Placental epithelial cell (primary cell): ENCODE data around the gene PCDHA7. TPM values are rescaled to one million over a fixed set of nuclear protein-coding genes. Genes with fewer than 3 reads are reported as not detected.

Experiments
- total RNA-seq: library from RNA; depleted of rRNA; stranded (reverse); fragments of >200 nt; gene quantifications from 2 replicates; pipeline ENCODE4 v1.2.3, GENCODE V29; 2012

PCDHA7 gene, protein sequence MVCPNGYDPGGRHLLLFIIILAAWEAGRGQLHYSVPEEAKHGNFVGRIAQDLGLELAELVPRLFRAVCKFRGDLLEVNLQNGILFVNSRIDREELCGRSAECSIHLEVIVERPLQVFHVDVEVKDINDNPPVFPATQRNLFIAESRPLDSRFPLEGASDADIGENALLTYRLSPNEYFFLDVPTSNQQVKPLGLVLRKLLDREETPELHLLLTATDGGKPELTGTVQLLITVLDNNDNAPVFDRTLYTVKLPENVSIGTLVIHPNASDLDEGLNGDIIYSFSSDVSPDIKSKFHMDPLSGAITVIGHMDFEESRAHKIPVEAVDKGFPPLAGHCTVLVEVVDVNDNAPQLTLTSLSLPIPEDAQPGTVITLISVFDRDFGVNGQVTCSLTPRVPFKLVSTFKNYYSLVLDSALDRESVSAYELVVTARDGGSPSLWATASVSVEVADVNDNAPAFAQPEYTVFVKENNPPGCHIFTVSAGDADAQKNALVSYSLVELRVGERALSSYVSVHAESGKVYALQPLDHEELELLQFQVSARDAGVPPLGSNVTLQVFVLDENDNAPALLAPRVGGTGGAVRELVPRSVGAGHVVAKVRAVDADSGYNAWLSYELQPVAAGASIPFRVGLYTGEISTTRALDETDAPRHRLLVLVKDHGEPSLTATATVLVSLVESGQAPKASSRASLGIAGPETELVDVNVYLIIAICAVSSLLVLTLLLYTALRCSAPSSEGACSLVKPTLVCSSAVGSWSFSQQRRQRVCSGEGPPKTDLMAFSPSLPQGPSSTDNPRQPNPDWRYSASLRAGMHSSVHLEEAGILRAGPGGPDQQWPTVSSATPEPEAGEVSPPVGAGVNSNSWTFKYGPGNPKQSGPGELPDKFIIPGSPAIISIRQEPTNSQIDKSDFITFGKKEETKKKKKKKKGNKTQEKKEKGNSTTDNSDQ
- total RNA-seq = 0.54 and 1.2 TPM in 2 replicates

DNA sequence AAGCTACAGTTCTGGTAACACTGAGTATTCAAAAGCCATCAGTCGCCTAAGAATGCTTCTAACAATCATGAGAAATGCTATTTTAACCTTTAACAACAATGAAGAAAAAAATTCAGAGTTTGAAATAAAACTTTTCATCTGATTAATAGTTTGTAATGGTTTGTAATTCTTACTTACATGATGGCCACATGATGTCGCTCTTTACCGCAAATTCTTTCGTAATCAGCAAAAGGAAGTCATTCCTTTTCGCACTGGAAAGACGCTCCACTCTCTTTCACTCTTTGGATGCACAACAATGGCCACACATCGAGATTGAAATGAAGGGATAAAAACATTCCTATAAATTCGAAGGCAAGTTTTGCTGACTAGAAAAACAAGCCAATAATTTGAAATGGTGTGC, at the start of gene PCDHA7:
PCDHA7 (plus strand) TSS at position 277 of the 400 bp plus-strand sequence; CDS start at position 392, 115 bp downstream.

DNA sequence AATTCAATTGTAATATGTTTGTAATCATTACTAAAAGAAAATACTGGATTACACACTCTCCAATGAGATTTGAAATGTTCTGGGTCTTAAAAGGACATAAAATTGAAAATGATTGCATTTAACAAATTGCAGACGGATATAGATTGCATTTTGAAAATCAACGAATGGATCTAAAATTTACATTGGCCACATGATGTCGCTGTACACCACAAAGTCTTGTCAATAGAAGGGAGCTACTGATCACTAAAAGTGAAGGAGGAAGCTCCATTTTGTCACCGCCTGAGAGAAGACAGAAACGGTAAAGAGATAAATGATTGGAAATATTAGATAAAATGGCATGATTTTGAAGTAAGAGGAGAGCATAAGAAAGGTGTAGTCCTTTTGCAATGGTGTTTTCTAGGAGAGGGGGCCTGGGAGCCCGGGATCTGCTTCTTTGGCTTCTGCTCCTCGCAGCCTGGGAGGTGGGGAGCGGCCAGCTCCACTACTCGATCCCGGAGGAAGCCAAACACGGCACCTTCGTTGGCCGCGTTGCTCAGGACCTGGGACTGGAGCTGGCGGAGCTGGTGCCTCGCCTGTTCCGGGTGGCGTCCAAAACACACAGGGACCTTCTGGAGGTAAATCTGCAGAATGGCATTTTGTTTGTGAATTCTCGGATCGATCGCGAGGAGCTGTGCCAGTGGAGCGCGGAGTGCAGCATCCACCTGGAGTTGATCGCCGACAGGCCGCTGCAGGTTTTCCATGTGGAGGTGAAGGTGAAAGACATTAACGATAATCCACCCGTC, 48.0 kb upstream of the PCDHA7 start, which contains the start of gene PCDHA1:
PCDHA1 (plus strand) TSS at position 236 of the 782 bp plus-strand sequence.

DNA sequence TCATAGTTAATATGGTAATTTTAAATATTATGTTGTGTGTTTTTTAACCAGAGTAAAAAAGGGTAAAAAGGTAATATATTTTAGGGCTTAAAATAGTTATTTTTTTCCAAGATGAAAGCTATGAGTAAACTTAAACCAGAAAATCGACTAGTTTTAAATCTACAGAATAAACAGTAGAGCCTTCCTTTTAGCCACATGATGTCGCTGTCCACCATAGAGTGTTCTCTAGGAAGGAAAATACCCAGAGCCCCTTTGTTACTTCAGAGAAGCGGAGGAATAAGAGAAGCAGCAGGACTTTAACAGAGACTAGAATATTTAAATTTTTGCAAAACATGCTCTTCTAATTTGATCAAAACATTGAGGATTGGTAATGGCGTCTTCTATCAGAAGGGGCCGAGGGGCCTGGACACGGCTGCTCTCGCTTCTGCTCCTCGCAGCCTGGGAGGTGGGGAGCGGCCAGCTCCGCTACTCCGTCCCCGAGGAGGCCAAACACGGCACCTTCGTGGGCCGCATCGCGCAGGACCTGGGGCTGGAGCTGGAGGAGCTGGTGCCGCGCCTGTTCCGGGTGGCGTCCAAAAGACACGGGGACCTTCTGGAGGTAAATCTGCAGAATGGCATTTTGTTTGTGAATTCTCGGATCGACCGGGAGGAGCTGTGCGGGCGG, 39.3 kb upstream of the PCDHA7 start, which contains the start of gene PCDHA2:
PCDHA2 (plus strand) TSS at position 258 of the 664 bp plus-strand sequence.

DNA sequence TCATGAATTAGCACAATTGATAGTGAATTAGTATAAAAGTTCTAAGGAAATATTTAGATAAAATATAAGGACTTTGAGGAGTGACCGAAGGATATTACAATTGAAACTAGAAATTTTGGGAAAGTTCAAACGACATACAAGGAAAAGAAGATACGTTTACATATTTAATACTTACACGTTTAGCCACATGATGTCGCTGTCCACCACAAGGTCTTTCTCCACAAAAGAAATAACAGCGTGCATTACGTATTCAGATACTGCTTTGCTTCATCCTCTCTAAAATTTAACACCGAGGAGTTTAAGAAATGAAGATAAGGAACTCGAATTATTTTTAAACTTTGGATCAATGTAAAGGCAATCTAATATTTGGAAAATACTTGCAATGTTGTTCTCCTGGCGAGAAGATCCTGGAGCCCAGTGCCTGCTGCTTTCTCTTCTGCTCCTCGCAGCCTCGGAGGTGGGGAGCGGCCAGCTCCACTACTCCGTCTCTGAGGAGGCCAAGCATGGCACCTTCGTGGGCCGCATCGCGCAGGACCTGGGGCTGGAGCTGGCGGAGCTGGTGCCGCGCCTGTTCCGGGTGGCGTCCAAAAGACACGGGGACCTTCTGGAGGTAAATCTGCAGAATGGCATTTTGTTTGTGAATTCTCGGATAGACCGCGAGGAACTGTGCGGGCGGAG, 33.1 kb upstream of the PCDHA7 start, which contains the start of gene PCDHA3:
PCDHA3 (plus strand) TSS at position 242 of the 678 bp plus-strand sequence.

DNA sequence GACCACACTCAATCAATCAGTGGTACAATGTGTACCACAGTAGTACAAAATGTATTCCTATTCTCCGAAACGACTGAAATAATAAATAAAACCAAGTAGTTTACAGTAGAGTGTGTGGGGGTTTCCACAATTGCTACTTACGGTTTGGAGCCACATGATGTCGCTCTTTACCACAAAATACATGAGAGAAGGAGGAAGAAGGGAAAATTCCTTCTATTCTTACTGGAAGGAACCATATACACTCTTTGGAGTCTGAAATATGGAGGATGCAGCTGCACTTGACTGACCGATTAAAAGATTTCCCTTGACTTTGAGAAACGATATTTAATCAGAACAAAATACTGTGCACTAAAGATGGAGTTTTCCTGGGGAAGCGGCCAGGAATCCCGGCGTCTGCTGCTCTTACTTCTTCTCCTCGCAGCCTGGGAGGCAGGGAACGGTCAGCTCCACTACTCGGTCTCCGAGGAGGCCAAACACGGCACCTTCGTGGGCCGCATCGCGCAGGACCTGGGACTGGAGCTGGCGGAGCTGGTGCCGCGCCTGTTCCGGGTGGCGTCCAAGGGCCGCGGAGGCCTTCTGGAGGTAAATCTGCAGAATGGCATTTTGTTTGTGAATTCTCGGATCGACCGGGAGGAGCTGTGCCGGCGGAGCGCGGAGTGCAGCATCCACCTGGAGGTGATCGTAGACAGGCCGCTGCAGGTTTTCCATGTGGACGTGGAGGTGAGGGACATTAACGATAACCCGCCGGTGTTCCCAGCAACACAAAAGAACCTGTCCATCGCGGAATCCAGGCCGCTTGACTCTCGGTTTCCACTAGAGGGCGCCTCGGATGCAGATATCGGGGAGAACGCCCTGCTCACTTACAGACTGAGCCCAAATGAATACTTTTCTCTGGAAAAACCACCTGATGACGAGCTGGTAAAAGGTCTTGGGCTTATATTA, 27.0 kb upstream of the PCDHA7 start, which contains the start of gene PCDHA4:
PCDHA4 (plus strand) TSS at position 235 of the 942 bp plus-strand sequence.

DNA sequence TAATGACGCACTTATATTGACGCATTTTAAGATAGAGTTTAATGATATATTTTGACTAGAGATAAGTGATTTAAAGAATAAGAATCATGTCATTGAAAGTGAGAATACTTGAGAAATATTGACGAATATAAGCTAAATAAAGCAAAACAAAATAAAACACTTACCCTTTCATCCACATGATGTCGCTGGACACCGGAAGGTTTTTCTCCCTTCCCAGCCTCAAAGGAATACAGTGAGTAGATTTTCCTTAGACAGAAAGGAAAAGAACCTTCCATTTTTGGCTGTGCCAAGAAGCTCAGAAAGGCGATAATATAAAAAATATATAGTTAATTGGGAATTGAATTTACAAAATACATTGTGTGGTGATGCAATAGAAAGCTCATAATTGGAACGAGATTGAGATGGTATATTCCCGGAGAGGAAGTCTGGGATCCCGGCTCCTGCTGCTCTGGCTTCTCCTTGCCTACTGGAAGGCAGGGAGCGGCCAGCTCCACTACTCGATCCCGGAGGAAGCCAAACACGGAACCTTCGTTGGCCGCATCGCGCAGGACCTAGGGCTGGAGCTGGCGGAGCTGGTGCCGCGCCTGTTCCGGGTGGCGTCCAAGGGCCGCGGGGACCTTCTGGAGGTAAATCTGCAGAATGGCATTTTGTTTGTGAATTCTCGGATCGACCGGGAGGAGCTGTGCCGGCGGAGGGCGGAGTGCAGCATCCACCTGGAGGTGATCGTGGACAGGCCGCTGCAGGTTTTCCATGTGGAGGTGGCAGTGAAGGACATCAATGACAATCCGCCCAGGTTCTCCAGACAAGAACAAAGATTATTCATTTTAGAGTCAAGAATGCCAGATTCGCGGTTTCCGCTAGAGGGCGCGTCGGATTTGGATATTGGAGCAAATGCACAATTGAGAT, 12.4 kb upstream of the PCDHA7 start, which contains the start of gene PCDHA5:
PCDHA5 (plus strand) TSS at position 239 of the 906 bp plus-strand sequence.

DNA sequence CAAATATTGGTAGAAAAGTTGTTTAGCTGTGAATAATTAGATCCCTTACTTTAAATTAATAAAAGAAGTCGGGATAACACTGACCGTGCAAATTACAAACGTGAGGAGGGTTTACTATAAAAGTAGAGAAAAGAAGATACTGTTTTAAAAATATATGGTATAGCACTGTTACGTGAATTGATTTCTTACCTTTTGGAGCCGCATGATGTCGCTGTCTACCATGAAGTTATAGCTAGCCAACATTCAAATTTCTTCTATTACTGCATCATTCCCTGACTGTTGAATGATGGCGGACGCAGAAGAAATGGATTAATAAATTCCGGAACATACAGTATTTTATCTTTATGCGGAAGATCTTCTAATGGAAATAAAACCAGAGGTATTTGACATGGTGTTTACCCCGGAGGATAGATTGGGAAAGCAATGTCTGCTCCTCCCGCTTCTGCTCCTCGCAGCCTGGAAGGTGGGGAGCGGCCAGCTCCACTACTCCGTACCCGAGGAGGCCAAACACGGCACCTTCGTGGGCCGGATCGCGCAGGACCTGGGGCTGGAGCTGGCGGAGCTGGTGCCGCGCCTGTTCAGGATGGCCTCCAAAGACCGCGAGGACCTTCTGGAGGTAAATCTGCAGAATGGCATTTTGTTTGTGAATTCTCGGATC, 6.2 kb upstream of the PCDHA7 start, which contains the start of gene PCDHA6:
PCDHA6 (plus strand) TSS at position 257 of the 658 bp plus-strand sequence; CDS start at position 389, 132 bp downstream.

DNA sequence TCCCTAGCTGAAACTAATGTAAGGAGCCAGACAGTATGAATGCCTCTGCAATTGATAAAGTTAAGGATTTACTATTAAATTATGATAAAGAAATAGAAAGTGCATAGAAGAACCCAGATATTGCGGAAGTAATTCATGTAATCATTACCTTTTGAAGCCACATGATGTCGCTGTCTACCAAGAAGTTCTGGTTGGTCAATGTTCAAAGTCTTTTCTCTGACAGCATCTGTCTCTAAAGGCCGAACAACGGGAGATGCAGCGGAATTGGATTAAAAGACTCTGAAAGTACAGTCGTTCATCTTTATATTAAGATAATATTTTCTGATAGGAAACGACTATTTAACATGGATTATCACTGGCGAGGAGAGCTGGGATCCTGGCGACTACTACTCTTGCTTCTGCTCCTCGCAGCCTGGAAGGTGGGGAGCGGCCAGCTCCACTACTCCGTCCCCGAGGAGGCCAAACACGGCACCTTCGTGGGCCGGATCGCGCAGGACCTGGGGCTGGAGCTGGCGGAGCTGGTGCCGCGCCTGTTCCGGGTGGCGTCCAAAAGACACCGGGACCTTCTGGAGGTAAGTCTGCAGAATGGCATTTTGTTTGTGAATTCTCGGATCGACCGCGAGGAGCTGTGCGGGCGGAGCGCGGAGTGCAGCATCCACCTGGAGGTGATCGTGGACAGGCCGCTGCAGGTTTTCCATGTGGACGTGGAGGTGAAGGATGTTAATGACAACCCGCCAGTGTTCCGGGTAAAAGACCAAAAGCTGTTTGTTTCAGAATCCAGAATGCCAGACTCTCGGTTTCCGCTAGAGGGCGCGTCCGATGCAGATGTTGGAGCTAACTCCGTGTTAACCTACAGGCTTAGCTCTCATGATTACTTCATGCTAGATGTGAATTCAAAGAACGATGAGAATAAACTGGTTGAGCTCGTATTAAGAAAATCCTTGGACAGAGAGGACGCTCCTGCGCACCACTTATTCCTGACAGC, 7.2 kb downstream of the PCDHA7 start, which contains the start of gene PCDHA8:
PCDHA8 (plus strand) TSS at position 210 of the 985 bp plus-strand sequence; CDS start at position 345, 135 bp downstream.

DNA sequence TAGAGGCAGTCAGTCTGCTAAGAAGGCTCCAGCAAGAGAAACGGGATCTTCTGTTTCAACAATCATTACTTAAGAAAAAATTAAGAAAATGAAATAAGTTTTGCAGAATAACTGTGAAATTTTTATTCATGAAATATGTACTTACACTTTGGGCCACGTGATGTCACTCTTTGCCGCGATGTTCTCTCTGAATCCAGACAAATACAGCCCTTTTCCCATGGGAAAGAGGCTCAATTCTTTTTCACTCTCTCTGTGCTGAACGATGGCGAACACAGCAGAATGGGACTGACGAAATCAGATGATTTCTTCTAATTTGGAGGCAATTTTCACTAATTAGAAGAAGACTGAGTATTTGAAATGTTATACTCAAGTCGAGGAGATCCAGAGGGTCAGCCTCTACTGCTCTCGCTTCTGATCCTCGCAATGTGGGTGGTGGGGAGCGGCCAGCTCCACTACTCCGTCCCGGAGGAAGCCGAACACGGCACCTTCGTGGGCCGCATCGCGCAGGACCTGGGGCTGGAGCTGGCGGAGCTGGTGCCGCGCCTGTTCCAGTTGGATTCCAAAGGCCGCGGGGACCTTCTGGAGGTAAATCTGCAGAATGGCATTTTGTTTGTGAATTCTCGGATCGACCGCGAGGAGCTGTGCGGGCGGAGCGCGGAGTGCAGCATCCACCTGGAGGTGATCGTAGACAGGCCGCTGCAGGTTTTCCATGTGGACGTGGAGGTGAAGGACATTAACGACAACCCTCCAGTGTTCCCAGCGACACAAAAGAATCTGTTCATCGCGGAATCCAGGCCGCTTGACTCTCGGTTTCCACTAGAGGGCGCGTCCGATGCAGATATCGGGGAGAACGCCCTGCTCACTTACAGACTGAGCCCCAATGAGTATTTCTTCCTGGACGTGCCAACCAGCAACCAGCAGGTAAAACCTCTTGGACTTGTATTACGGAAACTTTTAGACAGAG, 14.4 kb downstream of the PCDHA7 start, which contains the start of gene PCDHA9:
PCDHA9 (plus strand) TSS at position 244 of the 964 bp plus-strand sequence; CDS start at position 358, 114 bp downstream.

DNA sequence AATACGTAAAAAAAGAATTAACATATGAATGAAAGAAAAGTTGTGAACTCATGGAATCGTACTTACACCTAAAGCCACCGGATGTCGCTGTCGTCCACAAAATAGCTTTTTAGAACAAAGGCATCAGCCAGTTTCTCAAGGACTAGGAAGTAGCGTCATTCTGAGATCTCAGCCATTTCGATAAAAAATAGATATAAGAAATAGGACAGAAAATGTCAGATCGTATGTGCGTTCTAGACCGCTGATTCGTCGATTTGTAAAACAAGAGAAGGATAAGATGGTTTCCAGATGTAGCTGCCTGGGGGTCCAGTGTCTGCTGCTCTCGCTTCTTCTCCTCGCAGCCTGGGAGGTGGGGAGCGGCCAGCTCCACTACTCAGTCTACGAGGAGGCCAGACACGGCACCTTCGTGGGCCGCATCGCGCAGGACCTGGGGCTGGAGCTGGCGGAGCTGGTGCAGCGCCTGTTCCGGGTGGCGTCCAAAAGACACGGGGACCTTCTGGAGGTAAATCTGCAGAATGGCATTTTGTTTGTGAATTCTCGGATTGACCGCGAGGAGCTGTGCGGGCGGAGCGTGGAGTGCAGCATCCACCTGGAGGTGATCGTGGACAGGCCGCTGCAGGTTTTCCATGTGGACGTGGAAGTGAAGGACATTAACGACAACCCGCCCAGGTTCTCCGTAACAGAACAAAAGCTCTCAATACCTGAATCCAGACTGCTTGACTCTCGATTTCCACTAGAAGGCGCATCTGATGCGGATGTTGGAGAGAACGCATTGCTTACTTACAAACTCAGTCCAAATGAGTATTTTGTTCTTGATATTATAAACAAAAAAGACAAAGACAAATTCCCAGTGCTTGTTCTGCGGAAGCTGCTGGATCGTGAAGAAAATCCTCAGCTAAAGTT, 22.0 kb downstream of the PCDHA7 start, which contains the start of gene PCDHA10:
PCDHA10 (plus strand) TSS at position 126 of the 903 bp plus-strand sequence; CDS start at position 278, 152 bp downstream.

DNA sequence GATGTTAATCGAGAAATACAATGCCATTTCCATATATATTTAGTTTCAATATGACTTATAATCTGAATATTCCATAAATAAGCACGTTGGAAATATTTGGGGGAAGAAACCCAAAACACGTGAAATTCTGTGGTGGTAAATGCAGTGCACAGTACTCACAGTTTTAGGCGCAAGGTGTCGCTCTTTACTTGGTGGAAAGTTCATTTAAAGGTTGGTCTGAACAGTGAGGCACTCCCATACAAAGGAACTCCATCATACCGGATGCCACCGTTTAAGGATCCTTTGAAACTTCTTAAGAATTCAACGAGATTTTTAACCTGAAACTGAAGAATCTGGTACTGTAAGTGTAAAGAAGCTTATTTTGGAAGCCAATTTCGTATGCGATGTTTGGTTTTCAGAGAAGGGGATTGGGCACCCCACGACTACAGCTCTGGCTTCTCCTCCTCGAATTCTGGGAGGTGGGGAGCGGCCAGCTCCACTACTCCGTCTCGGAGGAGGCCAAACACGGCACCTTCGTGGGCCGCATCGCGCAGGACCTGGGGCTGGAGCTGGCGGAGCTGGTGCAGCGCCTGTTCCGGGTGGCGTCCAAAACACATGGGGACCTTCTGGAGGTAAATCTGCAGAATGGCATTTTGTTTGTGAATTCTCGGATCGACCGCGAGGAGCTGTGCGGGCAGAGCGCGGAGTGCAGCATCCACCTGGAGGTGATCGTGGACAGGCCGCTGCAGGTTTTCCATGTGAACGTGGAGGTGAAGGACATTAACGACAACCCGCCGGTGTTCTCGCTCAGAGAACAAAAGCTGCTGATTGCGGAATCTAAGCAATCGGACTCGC, 34.9 kb downstream of the PCDHA7 start, which contains the start of gene PCDHA11:
PCDHA11 (plus strand) TSS at position 237 of the 834 bp plus-strand sequence; CDS start at position 384, 147 bp downstream.

